ENCODE data around the gene XRCC5. TPM values are rescaled to one million over a fixed set of nuclear protein-coding genes. Genes with fewer than 3 reads are reported as not detected.

The XRCC5 gene
- polyA plus RNA-seq, 1 donor from 2014 or later, result 279 TPM

DNA sequence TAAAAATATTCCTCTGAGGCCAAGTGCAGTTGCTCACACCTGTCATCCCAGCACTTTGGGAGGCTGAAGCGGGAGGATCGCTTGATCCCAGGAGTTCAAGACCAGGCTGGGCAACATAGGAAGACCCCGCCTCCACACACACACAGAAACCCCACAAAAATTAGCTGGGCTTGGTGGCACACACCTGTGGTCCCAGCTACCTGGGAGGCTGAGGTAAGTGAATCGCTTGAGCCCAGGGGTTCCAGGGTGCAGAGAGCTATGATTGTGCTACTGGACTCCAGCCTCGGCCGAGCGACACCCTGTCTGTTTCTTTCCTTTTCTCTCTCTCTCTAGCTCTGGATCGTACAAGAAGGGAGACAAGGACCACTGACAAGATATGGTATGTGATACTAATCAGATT, 1.8 kb upstream of the XRCC5 start:
- Histone ChIP-seq H3F3A (ENCODE audit: insufficient read depth, low read length, poor library complexity, severe bottlenecking) (no peaks in the 10 kb centered on the region), H3K4me3 (ENCODE audit: low read length) (no peak overlapping the region), H4K20me1 (ENCODE audit: insufficient read depth) (no peaks in the 10 kb centered on the region), H3K9me2 (ENCODE audit: insufficient read depth, low read length) (no peaks in the 10 kb centered on the region), H2AFZ (ENCODE audit: low read depth, low read length) (no peak overlapping the region), H3K27ac (ENCODE audit: low read length) (no peak overlapping the region), H3K36me3 (ENCODE audit: insufficient read depth, low read length) (peaks cover 3% of the 10 kb centered on the region), H3K9me3 (ENCODE audit: low read length) (no peaks in the 10 kb centered on the region), H3K27me3 (ENCODE audit: insufficient read depth, low read depth, low read length) (no peaks in the 10 kb centered on the region), H3K4me2 (ENCODE audit: low read length) (no peak overlapping the region), H3K9ac (ENCODE audit: low read length) (peak overlapping the region; percentile 3), H3K79me2 (replicated peaks; ENCODE audit: insufficient read depth, low read length) (peaks cover 31% of the 10 kb centered on the region)
- TF ChIP-seq EZH2 (IDR thresholded peaks at IDR 0.05; ENCODE audit: borderline replicate concordance, insufficient read depth, low read length, poor library complexity, severe bottlenecking) (no peak), TAF1 (IDR thresholded peaks at IDR 0.05; ENCODE audit: low read depth) (no peak), MXI1 (conservative IDR thresholded peaks at IDR 0.05; ENCODE audit: poor library complexity, severe bottlenecking) (no peak)
- TF ChIP-seq, protein P1, sequence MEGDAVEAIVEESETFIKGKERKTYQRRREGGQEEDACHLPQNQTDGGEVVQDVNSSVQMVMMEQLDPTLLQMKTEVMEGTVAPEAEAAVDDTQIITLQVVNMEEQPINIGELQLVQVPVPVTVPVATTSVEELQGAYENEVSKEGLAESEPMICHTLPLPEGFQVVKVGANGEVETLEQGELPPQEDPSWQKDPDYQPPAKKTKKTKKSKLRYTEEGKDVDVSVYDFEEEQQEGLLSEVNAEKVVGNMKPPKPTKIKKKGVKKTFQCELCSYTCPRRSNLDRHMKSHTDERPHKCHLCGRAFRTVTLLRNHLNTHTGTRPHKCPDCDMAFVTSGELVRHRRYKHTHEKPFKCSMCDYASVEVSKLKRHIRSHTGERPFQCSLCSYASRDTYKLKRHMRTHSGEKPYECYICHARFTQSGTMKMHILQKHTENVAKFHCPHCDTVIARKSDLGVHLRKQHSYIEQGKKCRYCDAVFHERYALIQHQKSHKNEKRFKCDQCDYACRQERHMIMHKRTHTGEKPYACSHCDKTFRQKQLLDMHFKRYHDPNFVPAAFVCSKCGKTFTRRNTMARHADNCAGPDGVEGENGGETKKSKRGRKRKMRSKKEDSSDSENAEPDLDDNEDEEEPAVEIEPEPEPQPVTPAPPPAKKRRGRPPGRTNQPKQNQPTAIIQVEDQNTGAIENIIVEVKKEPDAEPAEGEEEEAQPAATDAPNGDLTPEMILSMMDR (IDR thresholded peaks at IDR 0.05; ENCODE audit: poor library complexity, severe bottlenecking), result no peak

DNA sequence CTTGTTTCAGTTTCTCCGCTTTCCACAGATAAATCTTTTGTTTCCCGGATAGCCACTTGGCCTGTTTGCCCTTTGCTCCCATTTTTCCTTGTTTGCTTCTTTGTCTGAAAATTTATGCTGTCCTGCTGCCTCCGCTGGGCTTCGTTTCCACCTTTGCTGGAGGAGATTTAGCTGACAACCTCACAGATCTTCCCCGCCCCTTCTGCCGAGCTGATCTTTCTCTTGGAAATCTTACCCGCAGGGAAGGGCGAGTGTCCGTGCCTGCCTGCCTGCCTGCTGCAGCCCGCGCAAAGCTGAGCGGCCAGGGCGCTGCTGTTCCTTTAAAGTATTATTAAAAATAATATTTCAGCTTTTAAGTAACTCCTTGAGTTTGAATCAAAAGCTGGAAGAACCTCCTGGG, 1.4 kb upstream of the XRCC5 start:
- peak overlapping the region; percentile 49 for H3K9ac ChIP-seq (ENCODE audit: low read length)
- H3K79me2 ChIP-seq (replicated peaks; ENCODE audit: insufficient read depth, low read length), result peaks cover 31% of the 10 kb centered on the region
- H3K9me3 ChIP-seq (ENCODE audit: low read length), result no peaks in the 10 kb centered on the region
- H3F3A ChIP-seq (ENCODE audit: insufficient read depth, low read length, poor library complexity, severe bottlenecking), result no peaks in the 10 kb centered on the region
- no peak for TF ChIP-seq RAD21 (conservative IDR thresholded peaks at IDR 0.05)
- TF ChIP-seq MXI1 (conservative IDR thresholded peaks at IDR 0.05; ENCODE audit: poor library complexity, severe bottlenecking), result no peak
- TF ChIP-seq POLR2AphosphoS5 (IDR thresholded peaks at IDR 0.05), result no peak
- TF ChIP-seq, protein P2, sequence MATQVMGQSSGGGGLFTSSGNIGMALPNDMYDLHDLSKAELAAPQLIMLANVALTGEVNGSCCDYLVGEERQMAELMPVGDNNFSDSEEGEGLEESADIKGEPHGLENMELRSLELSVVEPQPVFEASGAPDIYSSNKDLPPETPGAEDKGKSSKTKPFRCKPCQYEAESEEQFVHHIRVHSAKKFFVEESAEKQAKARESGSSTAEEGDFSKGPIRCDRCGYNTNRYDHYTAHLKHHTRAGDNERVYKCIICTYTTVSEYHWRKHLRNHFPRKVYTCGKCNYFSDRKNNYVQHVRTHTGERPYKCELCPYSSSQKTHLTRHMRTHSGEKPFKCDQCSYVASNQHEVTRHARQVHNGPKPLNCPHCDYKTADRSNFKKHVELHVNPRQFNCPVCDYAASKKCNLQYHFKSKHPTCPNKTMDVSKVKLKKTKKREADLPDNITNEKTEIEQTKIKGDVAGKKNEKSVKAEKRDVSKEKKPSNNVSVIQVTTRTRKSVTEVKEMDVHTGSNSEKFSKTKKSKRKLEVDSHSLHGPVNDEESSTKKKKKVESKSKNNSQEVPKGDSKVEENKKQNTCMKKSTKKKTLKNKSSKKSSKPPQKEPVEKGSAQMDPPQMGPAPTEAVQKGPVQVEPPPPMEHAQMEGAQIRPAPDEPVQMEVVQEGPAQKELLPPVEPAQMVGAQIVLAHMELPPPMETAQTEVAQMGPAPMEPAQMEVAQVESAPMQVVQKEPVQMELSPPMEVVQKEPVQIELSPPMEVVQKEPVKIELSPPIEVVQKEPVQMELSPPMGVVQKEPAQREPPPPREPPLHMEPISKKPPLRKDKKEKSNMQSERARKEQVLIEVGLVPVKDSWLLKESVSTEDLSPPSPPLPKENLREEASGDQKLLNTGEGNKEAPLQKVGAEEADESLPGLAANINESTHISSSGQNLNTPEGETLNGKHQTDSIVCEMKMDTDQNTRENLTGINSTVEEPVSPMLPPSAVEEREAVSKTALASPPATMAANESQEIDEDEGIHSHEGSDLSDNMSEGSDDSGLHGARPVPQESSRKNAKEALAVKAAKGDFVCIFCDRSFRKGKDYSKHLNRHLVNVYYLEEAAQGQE (IDR thresholded peaks at IDR 0.05; ENCODE audit: borderline replicate concordance), result no peak
- no peak for TF ChIP-seq EZH2 (IDR thresholded peaks at IDR 0.05; ENCODE audit: borderline replicate concordance, insufficient read depth, low read length, poor library complexity, severe bottlenecking)
- no peak for TF ChIP-seq EP300 (conservative IDR thresholded peaks at IDR 0.05; ENCODE audit: poor library complexity, severe bottlenecking)
- no peak for TF ChIP-seq TAF1 (IDR thresholded peaks at IDR 0.05; ENCODE audit: low read depth)
- TF ChIP-seq SMC3 (conservative IDR thresholded peaks at IDR 0.05; ENCODE audit: poor library complexity), result no peak
- TF ChIP-seq, protein P1 (IDR thresholded peaks at IDR 0.05; ENCODE audit: poor library complexity, severe bottlenecking), result no peak
- H3K27me3 ChIP-seq (ENCODE audit: insufficient read depth, low read depth, low read length), result no peaks in the 10 kb centered on the region
- no peak overlapping the region for H3K27ac ChIP-seq (ENCODE audit: low read length)
- no peak overlapping the region for H2AFZ ChIP-seq (ENCODE audit: low read depth, low read length)
- H3K4me2 ChIP-seq (ENCODE audit: low read length), result no peak overlapping the region
- peaks cover 3% of the 10 kb centered on the region for H3K36me3 ChIP-seq (ENCODE audit: insufficient read depth, low read length)
- H4K20me1 ChIP-seq (ENCODE audit: insufficient read depth), result no peaks in the 10 kb centered on the region
- H3K9me2 ChIP-seq (ENCODE audit: insufficient read depth, low read length), result no peaks in the 10 kb centered on the region
- no peak overlapping the region for H3K4me3 ChIP-seq (ENCODE audit: low read length)

Measured in neural cell (in vitro differentiated cells).